K562 (cell line): ENCODE measurements around the gene DDX54. TPM values are rescaled to one million over a fixed set of nuclear protein-coding genes. Genes with fewer than 3 reads are reported as not detected.
A peak's percentile ranks its signal among the peaks of the same experiment; 100 is the strongest.

Source experiments
- ARID3A ChIP-seq: IDR thresholded peaks from 2 replicates; pipeline ENCODE4 v1.6.1; 2012; ENCODE audit warnings: low read depth, low read length, improper control_type of control experiment, borderline replicate concordance
- ARNT ChIP-seq, 2 experiments: fragments of 450-650 bp; IDR thresholded peaks; 2 replicates each; pipeline ENCODE4 v1.6.1; 2016; ENCODE audit warnings: mild to moderate bottlenecking in 1 of 2
- ATF4 ChIP-seq: fragments of 450-650 bp; formaldehyde crosslinking; IDR thresholded peaks from 2 replicates; pipeline ENCODE4 v1.4.0; 2022; ENCODE audit warnings: mild to moderate bottlenecking, moderate library complexity
- CBX1 ChIP-seq: sonication (generic); IDR thresholded peaks from 2 replicates; pipeline ENCODE4 v1.6.1; 2016; ENCODE audit warnings: antibody characterized with exemption, low read depth, mild to moderate bottlenecking
- CBX3 ChIP-seq, 2 experiments: IDR thresholded peaks; 1 replicate in 1 of 2; 2 replicates in 1 of 2; pipeline ENCODE4 v1.6.1; 2012; ENCODE audit warnings: inconsistent platforms in 2 of 2, low read length in 2 of 2, borderline replicate concordance in 1 of 2, control low read depth in 1 of 2
- CCNT2 ChIP-seq: IDR thresholded peaks from 2 replicates; pipeline ENCODE4 v1.6.1; 2011; ENCODE audit warnings: borderline replicate concordance, low read depth, mild to moderate bottlenecking, moderate library complexity, mixed read lengths, low read length; ENCODE audit not compliant: insufficient read length; ENCODE audit errors: extremely low read depth
- CREB3 ChIP-seq: fragments of 450-650 bp; conservative IDR thresholded peaks from 2 replicates; pipeline ENCODE4 v1.6.1; 2016; ENCODE audit warnings: missing genetic modification characterization, low read depth, mild to moderate bottlenecking, missing compliant biosample characterization, moderate library complexity
- GTF2E2 ChIP-seq: fragments of 200-800 bp; sonication (Bioruptor generic); IDR thresholded peaks from 2 replicates; pipeline ENCODE4 v1.6.1; 2016; ENCODE audit warnings: missing genetic modification characterization, missing compliant biosample characterization
- KLF16 ChIP-seq: IDR thresholded peaks from 2 replicates; pipeline ENCODE4 v1.6.1; 2016; ENCODE audit warnings: antibody characterized with exemption
- MCM2 ChIP-seq: fragments of 450-650 bp; IDR thresholded peaks from 2 replicates; pipeline ENCODE4 v1.6.1; 2017; ENCODE audit warnings: low read depth, mild to moderate bottlenecking
- MEIS2 ChIP-seq: fragments of 450-650 bp; IDR thresholded peaks from 2 replicates; pipeline ENCODE4 v1.6.1; 2014; ENCODE audit warnings: mild to moderate bottlenecking; ENCODE audit not compliant: partially characterized antibody
- NR2C1 ChIP-seq, 2 experiments: fragments of 450-650 bp; IDR thresholded peaks; 2 replicates each; pipeline ENCODE4 v1.6.1; 2017; ENCODE audit warnings: mild to moderate bottlenecking in 2 of 2, antibody characterized with exemption in 1 of 2, inconsistent platforms in 1 of 2, missing compliant biosample characterization in 1 of 2, missing genetic modification characterization in 1 of 2
- PHF21A ChIP-seq: fragments of 450-650 bp; IDR thresholded peaks from 2 replicates; pipeline ENCODE4 v1.6.1; 2017; ENCODE audit warnings: low read depth, borderline replicate concordance
- POLR2B ChIP-seq: fragments of 450-650 bp; IDR thresholded peaks from 2 replicates; pipeline ENCODE4 v1.6.1; 2018; ENCODE audit warnings: low read depth; ENCODE audit not compliant: partially characterized antibody
- SIN3A ChIP-seq, 2 experiments: fragments of 150-350 bp in 1 of 2; IDR thresholded peaks; 2 replicates each; pipeline ENCODE4 v1.6.1; 2011 to 2016; ENCODE audit warnings: borderline replicate concordance in 2 of 2, low read depth in 2 of 2, low read length in 2 of 2, mild to moderate bottlenecking in 2 of 2, moderate library complexity in 2 of 2; ENCODE audit not compliant: control insufficient read depth in 1 of 2
- TEAD1 ChIP-seq, 2 experiments: fragments of 450-650 bp in 1 of 2; sonication (generic) in 1 of 2; formaldehyde crosslinking; IDR thresholded peaks; 2 replicates each; pipeline versions ENCODE4 v1.4.0 to v1.8.0; 2020 to 2022; ENCODE audit warnings: mild to moderate bottlenecking in 2 of 2, missing genetic modification reagents in 1 of 2
- THAP12 ChIP-seq: fragments of 250-450 bp; sonication (Bioruptor Pico); IDR thresholded peaks from 2 replicates; pipeline ENCODE4 v1.9.0; 2021; ENCODE audit warnings: mild to moderate bottlenecking, inconsistent platforms
- ZNF124 ChIP-seq: sonication (generic); formaldehyde crosslinking; IDR thresholded peaks from 2 replicates; pipeline ENCODE4 v1.8.1; 2022; ENCODE audit warnings: missing genetic modification reagents
- ZNF274 ChIP-seq: IDR thresholded peaks from 2 replicates; pipeline ENCODE4 v1.6.1; 2011; ENCODE audit warnings: low read depth, mild to moderate bottlenecking, low read length, moderate library complexity, borderline replicate concordance
- ZNF695 ChIP-seq: fragments of 450-650 bp; formaldehyde crosslinking; IDR thresholded peaks from 2 replicates; pipeline ENCODE4 v1.4.0; 2020; ENCODE audit warnings: mild to moderate bottlenecking, moderate library complexity
- ZNF717 ChIP-seq: fragments of 250-450 bp; sonication (Bioruptor Pico); IDR thresholded peaks from 2 replicates; pipeline ENCODE4 v1.5.0; 2021
- ZNF830 ChIP-seq: fragments of 250-450 bp; sonication (Bioruptor Pico); IDR thresholded peaks from 2 replicates; pipeline ENCODE4 v1.5.0; 2021; ENCODE audit warnings: mild to moderate bottlenecking
- polyA plus RNA-seq, 8 experiments: library from polyadenylated mRNA; depleted of rRNA in 4 of 8; stranded (reverse) in 5 of 8; unstranded in 3 of 8; fragments of >200 nt; fragmentation: Nextera tagmentation in 2 of 8; fragmentation: Illumina TruSeq in 1 of 8; extraction: Ambion mirVana in 2 of 8; extraction: Trizol in 1 of 8; gene quantifications; 2 replicates each; pipeline versions ENCODE4 v1.2.1 to v1.2.3, GENCODE V29; 2011 to 2014; ENCODE audit warnings: inconsistent platforms in 1 of 8, missing spikeins in 1 of 8
- total RNA-seq, 7 experiments: library from RNA; depleted of rRNA in 6 of 7; stranded (reverse); fragments of >200 nt in 6 of 7; fragmentation: Illumina TruSeq in 2 of 7; extraction: Trizol in 2 of 7; gene quantifications; 2 replicates each; pipeline versions ENCODE4 v1.2.1 to v1.2.3, GENCODE V29; 2011 to 2021; ENCODE audit warnings: low replicate concordance in 1 of 7

DDX54 gene
- total and polyA plus RNA-seq, 9 of the 15 experiments (the other 6 are each of a cell fraction or from before 2014, with no cell fraction given) = 1.4 to 135 (median 51.4) TPM

DNA sequence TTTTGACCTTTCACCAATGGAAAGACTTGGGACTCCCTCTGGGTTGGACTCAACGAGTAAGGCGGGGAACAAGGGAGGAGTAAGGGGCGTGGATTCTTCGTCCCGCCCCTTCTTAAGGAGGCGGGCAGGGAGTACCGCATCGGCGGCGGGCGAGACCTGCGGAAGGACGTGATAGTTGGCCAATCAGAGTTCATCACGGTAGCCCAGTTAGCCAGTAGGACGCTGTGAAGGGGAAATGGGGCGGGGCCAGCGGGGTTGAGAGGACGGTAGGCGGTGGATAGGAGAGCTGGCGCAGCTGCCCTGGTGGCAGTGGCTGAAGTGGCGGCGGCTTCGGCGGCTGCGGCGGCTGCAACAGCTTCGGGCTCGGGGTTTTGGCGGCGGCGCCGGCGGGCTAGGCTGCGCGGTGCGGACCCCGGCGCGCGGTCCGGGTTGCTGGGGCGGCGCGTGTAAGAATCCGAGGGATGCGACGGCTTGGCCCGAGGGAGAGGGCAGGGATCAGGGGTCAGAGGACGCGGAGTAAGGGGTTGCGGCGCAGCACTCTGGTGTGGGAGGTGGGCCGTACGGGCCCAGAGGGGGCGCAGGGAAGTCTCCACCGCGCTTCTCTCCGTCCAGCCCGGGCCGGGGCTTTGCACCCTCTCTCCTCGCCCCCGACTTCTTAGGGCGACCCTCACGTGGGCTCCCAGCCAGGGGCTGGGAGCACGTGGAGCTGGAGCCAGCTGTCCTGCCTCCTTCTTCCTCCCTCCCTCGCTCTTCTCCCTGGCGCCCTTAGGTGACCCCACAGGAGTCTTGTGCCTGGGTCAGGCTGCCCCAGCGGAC lies 36.1 kb upstream of the DDX54 start, which contains the start of gene TPCN1 (continued):
- TF ChIP-seq NR2C1 (IDR thresholded peaks at IDR 0.05) (peak; percentile 93), NR2C1 (tag; IDR thresholded peaks at IDR 0.05) (peak; percentile 95), THAP12 (peak; percentile 91), MEIS2 (no peak), GTF2E2 (tag) (no peak), ATF4 (CRISPR knock-in tag) (no peak), MCM2 (no peak), TEAD1 (CRISPR knock-in tag; IDR thresholded peaks at IDR 0.05) (no peak), ZNF695 (CRISPR knock-in tag) (no peak), ZNF274 (no peak), ARNT (IDR thresholded peaks at IDR 0.05) (no peak), ZNF717 (CRISPR knock-in tag) (no peak), ZNF830 (no peak), CCNT2 (peak; percentile 48), SIN3A (IDR thresholded peaks at IDR 0.05; ENCODE audit: borderline replicate concordance in 2 of 2, control insufficient read depth in 1 of 2, low read depth in 2 of 2, low read length in 2 of 2) (peak; percentile 53 to 64; a peak in 1 of 4 replicates), CBX3 (IDR thresholded peaks at IDR 0.05; ENCODE audit: borderline replicate concordance in 1 of 2, low read length in 2 of 2) (no peak), CBX1 (no peak), ZNF124 (no peak), POLR2B (no peak), PHF21A (no peak), CREB3 (tag) (no peak), KLF16 (no peak), ARID3A (no peak; the same call in 1 of the 2 replicates)
